ENCODE measurements around the gene ELMO1.

Gene ELMO1

DNA sequence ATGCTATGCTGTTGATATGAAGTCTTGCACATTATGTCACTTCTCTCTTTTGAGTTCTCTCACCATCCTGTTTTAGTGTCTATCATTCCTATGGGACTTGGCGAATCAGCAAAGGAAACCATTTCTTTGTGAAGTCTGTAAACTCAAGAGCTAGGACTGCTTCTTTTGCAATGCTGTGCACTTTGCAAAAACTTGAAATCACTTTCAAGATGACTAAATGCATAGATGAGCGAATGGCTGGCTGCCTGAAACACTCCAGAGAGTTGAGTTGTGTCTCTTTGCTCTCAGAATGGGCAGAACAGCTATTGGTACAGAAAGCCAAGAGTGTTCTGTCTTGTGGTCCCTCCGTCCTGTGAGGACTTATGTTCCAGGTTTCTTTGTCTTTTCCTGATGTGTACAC lies 18.3 kb upstream of the ELMO1 start:
- no peak for DNase-seq
- H2BK5ac ChIP-seq (ENCODE audit: low read length) = no peak overlapping the region
- no CpG with 5 or more reads among the region's 3 CpGs for WGBS (ENCODE audit: extremely low coverage, insufficient coverage, low lambda C conversion rate)
- H3K27ac ChIP-seq (ENCODE audit: low read depth, low read length) = no peak overlapping the region
- H3K4me2 ChIP-seq (ENCODE audit: low read length) = no peak overlapping the region
- H2BK15ac ChIP-seq (replicated peaks; ENCODE audit: low read depth) = no peak overlapping the region
- H3K36me3 ChIP-seq (ENCODE audit: control insufficient read depth, insufficient read depth, low read length) = no peaks in the 10 kb centered on the region
- H2BK120ac ChIP-seq (ENCODE audit: low read depth, low read length) = no peak overlapping the region
- no peak overlapping the region for H3K23ac ChIP-seq (ENCODE audit: low read length)
- H4K8ac ChIP-seq (ENCODE audit: low read depth, low read length) = no peak overlapping the region
- H3K4me1 ChIP-seq (ENCODE audit: control insufficient read depth, low read depth, low read length) = no peaks in the 10 kb centered on the region
- no peak overlapping the region for H3K18ac ChIP-seq (ENCODE audit: low read length)
- no peak overlapping the region for H3K56ac ChIP-seq (ENCODE audit: low read length)
- no peaks in the 10 kb centered on the region for H3K79me1 ChIP-seq (ENCODE audit: low read length)
- H4K5ac ChIP-seq (ENCODE audit: low read length) = no peak overlapping the region
- H3K4ac ChIP-seq (ENCODE audit: low read depth, low read length) = no peak overlapping the region
- no peaks in the 10 kb centered on the region for H3K27me3 ChIP-seq (ENCODE audit: insufficient read depth, low read length, poor library complexity)
- no peak overlapping the region for H3K9ac ChIP-seq (ENCODE audit: low read length)
- no peak overlapping the region for H2AK5ac ChIP-seq (ENCODE audit: low read length)
- H3K4me3 ChIP-seq (ENCODE audit: low read length) = no peak overlapping the region
- H3K79me2 ChIP-seq (ENCODE audit: control insufficient read depth, insufficient read depth, low read length) = no peaks in the 10 kb centered on the region

DNA sequence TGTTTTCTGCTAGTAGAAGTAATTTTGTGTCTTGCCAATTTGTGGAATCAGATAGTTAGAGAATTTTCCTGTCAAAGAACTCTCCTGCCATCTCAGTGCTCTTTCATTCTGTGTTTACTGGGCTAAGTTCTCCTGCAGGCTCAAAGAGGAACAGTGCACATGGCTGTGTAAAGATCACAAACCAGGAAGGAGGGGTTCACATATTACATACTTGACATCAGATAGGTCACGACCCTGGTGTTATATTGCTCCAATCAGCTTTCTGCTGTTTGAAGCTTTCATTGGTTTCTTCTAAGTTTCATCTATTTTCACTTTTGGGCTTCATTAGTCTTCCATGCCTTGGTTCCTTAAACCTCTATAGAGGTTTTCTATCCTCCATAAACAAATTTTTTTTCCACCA lies 13.5 kb upstream of the ELMO1 start:
- no peak overlapping the region for H3K9ac ChIP-seq (ENCODE audit: low read length)
- H3K4me3 ChIP-seq (ENCODE audit: low read length) = no peak overlapping the region
- H3K23ac ChIP-seq (ENCODE audit: low read length) = no peak overlapping the region
- no peaks in the 10 kb centered on the region for H3K27me3 ChIP-seq (ENCODE audit: insufficient read depth, low read length, poor library complexity)
- no CpG with 5 or more reads among the region's 1 CpG for WGBS (ENCODE audit: extremely low coverage, insufficient coverage, low lambda C conversion rate)
- no peak overlapping the region for H2BK15ac ChIP-seq (replicated peaks; ENCODE audit: low read depth)
- H3K4me2 ChIP-seq (ENCODE audit: low read length) = no peak overlapping the region
- H3K4ac ChIP-seq (ENCODE audit: low read depth, low read length) = no peak overlapping the region
- H3K79me1 ChIP-seq (ENCODE audit: low read length) = no peaks in the 10 kb centered on the region
- no peak overlapping the region for H4K5ac ChIP-seq (ENCODE audit: low read length)
- no peak for DNase-seq
- no peak overlapping the region for H4K8ac ChIP-seq (ENCODE audit: low read depth, low read length)
- H2BK120ac ChIP-seq (ENCODE audit: low read depth, low read length) = no peak overlapping the region
- no peaks in the 10 kb centered on the region for H3K36me3 ChIP-seq (ENCODE audit: control insufficient read depth, insufficient read depth, low read length)
- no peak overlapping the region for H3K18ac ChIP-seq (ENCODE audit: low read length)
- no peak overlapping the region for H3K56ac ChIP-seq (ENCODE audit: low read length)
- no peak overlapping the region for H2AK5ac ChIP-seq (ENCODE audit: low read length)
- H3K79me2 ChIP-seq (ENCODE audit: control insufficient read depth, insufficient read depth, low read length) = no peaks in the 10 kb centered on the region
- H3K4me1 ChIP-seq (ENCODE audit: control insufficient read depth, low read depth, low read length) = no peaks in the 10 kb centered on the region
- H3K27ac ChIP-seq (ENCODE audit: low read depth, low read length) = no peak overlapping the region
- H2BK5ac ChIP-seq (ENCODE audit: low read length) = no peak overlapping the region

DNA sequence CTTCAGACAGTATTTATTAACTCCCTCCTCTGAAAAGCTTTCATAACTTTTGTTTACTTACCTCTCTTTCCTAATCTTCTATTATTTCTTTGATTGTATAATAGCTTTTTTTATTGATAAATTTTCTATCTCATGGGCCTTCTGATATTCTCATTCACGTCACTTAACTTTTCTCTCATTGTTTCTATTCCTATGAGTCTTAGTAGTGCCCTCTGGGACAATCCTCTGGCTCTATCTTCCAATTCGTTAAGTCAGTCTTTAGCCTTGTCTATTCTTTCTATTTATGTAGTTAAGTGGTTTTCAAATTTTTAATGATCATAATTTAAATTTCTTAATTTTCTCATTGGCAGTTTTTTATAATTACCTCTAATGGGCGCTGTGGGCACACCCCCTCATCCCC lies 6.4 kb upstream of the ELMO1 start:
- H3K18ac ChIP-seq (ENCODE audit: low read length) = no peak overlapping the region
- H3K79me1 ChIP-seq (ENCODE audit: low read length) = no peaks in the 10 kb centered on the region
- no peak overlapping the region for H2BK5ac ChIP-seq (ENCODE audit: low read length)
- H2BK120ac ChIP-seq (ENCODE audit: low read depth, low read length) = no peak overlapping the region
- no peak overlapping the region for H3K27ac ChIP-seq (ENCODE audit: low read depth, low read length)
- no peak overlapping the region for H3K4me3 ChIP-seq (ENCODE audit: low read length)
- H2AK5ac ChIP-seq (ENCODE audit: low read length) = no peak overlapping the region
- no peaks in the 10 kb centered on the region for H3K4me1 ChIP-seq (ENCODE audit: control insufficient read depth, low read depth, low read length)
- H3K4ac ChIP-seq (ENCODE audit: low read depth, low read length) = no peak overlapping the region
- no peak for DNase-seq
- no peaks in the 10 kb centered on the region for H3K27me3 ChIP-seq (ENCODE audit: insufficient read depth, low read length, poor library complexity)
- no peak overlapping the region for H2BK15ac ChIP-seq (replicated peaks; ENCODE audit: low read depth)
- no peak overlapping the region for H3K23ac ChIP-seq (ENCODE audit: low read length)
- no peak overlapping the region for H3K56ac ChIP-seq (ENCODE audit: low read length)
- no peak overlapping the region for H4K8ac ChIP-seq (ENCODE audit: low read depth, low read length)
- H3K4me2 ChIP-seq (ENCODE audit: low read length) = no peak overlapping the region
- H4K5ac ChIP-seq (ENCODE audit: low read length) = no peak overlapping the region
- no peaks in the 10 kb centered on the region for H3K36me3 ChIP-seq (ENCODE audit: control insufficient read depth, insufficient read depth, low read length)
- H3K9ac ChIP-seq (ENCODE audit: low read length) = no peak overlapping the region
- no CpG with 5 or more reads among the region's 3 CpGs for WGBS (ENCODE audit: extremely low coverage, insufficient coverage, low lambda C conversion rate)
- H3K79me2 ChIP-seq (ENCODE audit: control insufficient read depth, insufficient read depth, low read length) = no peaks in the 10 kb centered on the region

DNA sequence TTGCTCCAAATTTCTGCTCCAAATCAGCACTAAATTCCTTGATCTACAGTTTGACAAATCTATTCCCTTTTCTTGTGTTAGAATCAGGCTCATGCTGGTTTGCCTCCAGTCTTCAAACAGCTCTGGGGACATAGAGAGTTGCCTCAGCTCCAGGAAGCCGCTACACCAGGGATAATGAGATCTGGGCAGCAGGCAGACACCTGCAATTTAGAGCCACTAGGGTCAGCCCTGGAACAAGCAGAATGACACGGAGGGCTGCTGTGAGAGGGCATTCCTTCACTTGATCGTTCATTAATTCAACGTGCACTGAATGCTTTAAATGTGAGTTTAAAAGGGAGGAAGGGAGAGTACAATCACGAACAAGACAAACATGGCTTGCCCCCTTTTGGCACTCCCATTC lies 3.7 kb upstream of the ELMO1 start:
- Histone ChIP-seq H3K79me1 (ENCODE audit: low read length) (no peaks in the 10 kb centered on the region), H3K56ac (ENCODE audit: low read length) (no peak overlapping the region), H2BK15ac (replicated peaks; ENCODE audit: low read depth) (no peak overlapping the region), H2AK5ac (ENCODE audit: low read length) (no peak overlapping the region), H3K36me3 (ENCODE audit: control insufficient read depth, insufficient read depth, low read length) (no peaks in the 10 kb centered on the region), H3K23ac (ENCODE audit: low read length) (no peak overlapping the region), H3K27ac (ENCODE audit: low read depth, low read length) (no peak overlapping the region), H3K4me3 (ENCODE audit: low read length) (no peak overlapping the region), H3K18ac (ENCODE audit: low read length) (no peak overlapping the region), H3K27me3 (ENCODE audit: insufficient read depth, low read length, poor library complexity) (no peaks in the 10 kb centered on the region), H4K5ac (ENCODE audit: low read length) (no peak overlapping the region), H2BK5ac (ENCODE audit: low read length) (no peak overlapping the region), H2BK120ac (ENCODE audit: low read depth, low read length) (no peak overlapping the region), H3K79me2 (ENCODE audit: control insufficient read depth, insufficient read depth, low read length) (peaks cover under 1% of the 10 kb centered on the region), H4K8ac (ENCODE audit: low read depth, low read length) (no peak overlapping the region), H3K4me1 (ENCODE audit: control insufficient read depth, low read depth, low read length) (no peaks in the 10 kb centered on the region), H3K9ac (ENCODE audit: low read length) (no peak overlapping the region), H3K4ac (ENCODE audit: low read depth, low read length) (no peak overlapping the region), H3K4me2 (ENCODE audit: low read length) (no peak overlapping the region)
- DNase-seq = no peak
- no CpG with 5 or more reads among the region's 5 CpGs for WGBS (ENCODE audit: extremely low coverage, insufficient coverage, low lambda C conversion rate)

DNA sequence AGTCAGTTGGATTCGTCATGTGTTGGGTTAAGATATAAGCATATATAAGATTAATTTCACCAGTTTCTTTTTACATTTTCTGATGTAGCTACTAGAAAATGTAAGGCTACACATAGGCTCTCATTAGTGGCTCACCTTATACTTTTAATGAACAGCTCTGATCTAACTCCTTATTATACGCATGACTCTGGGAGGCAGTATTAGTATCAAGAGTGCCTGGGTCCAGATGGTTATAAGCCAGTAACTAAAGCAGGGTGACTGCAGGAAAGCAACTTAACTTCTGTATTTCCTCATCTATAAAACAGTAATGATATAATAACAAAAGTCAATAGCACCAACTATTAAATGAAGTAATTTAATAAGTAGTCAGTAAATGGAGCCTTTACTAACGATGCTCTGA lies 1.4 kb upstream of the ELMO1 start:
- no CpG with 5 or more reads among the region's 3 CpGs for WGBS (ENCODE audit: extremely low coverage, insufficient coverage, low lambda C conversion rate)
- no peak overlapping the region for H3K4me3 ChIP-seq (ENCODE audit: low read length)

DNA sequence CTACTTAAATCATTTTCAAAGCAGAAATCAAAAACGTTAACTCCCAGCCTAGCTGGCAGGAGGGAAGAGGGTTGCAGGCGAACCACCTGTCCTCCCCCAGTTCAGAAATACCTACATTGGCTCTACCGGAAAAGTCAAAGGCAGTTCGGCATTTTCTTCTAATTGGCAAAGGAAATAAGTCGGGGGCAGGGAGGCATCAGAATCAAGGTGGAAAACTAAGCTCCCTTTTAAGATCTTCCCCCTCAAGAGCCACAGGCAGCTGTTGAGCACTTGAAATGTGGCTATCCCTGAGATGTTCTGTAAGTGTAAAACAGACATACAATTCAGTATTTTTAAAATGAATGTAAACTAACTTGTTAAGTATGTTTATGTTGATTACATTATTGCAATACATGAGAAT lies 957 bp upstream of the ELMO1 start:
- no peaks in the 10 kb centered on the region for H3K27me3 ChIP-seq (ENCODE audit: insufficient read depth, low read length, poor library complexity)
- peaks cover 6% of the 10 kb centered on the region for H3K79me1 ChIP-seq (ENCODE audit: low read length)
- H3K23ac ChIP-seq (ENCODE audit: low read length) = no peak overlapping the region
- DNase-seq = no peak
- H3K27ac ChIP-seq (ENCODE audit: low read depth, low read length) = no peak overlapping the region
- H2AK5ac ChIP-seq (ENCODE audit: low read length) = no peak overlapping the region
- no CpG with 5 or more reads among the region's 5 CpGs for WGBS (ENCODE audit: extremely low coverage, insufficient coverage, low lambda C conversion rate)
- no peak overlapping the region for H3K9ac ChIP-seq (ENCODE audit: low read length)
- H3K4ac ChIP-seq (ENCODE audit: low read depth, low read length) = no peak overlapping the region
- H4K5ac ChIP-seq (ENCODE audit: low read length) = no peak overlapping the region
- H2BK5ac ChIP-seq (ENCODE audit: low read length) = no peak overlapping the region
- H3K4me1 ChIP-seq (ENCODE audit: control insufficient read depth, low read depth, low read length) = no peaks in the 10 kb centered on the region
- H4K8ac ChIP-seq (ENCODE audit: low read depth, low read length) = no peak overlapping the region
- H3K4me3 ChIP-seq (ENCODE audit: low read length) = no peak overlapping the region
- H3K18ac ChIP-seq (ENCODE audit: low read length) = no peak overlapping the region
- H3K79me2 ChIP-seq (ENCODE audit: control insufficient read depth, insufficient read depth, low read length) = peaks cover 3% of the 10 kb centered on the region
- H3K56ac ChIP-seq (ENCODE audit: low read length) = no peak overlapping the region
- no peaks in the 10 kb centered on the region for H3K36me3 ChIP-seq (ENCODE audit: control insufficient read depth, insufficient read depth, low read length)
- H3K4me2 ChIP-seq (ENCODE audit: low read length) = no peak overlapping the region
- no peak overlapping the region for H2BK120ac ChIP-seq (ENCODE audit: low read depth, low read length)
- no peak overlapping the region for H2BK15ac ChIP-seq (replicated peaks; ENCODE audit: low read depth)

More for the DNA sequence above, 1.4 kb upstream of the ELMO1 start:
- no peak overlapping the region for H3K4ac ChIP-seq (ENCODE audit: low read depth, low read length)
- H3K79me2 ChIP-seq (ENCODE audit: control insufficient read depth, insufficient read depth, low read length) = peaks cover 3% of the 10 kb centered on the region
- no peak overlapping the region for H3K18ac ChIP-seq (ENCODE audit: low read length)
- H3K36me3 ChIP-seq (ENCODE audit: control insufficient read depth, insufficient read depth, low read length) = no peaks in the 10 kb centered on the region
- DNase-seq = no peak
- H3K56ac ChIP-seq (ENCODE audit: low read length) = no peak overlapping the region
- H3K27me3 ChIP-seq (ENCODE audit: insufficient read depth, low read length, poor library complexity) = no peaks in the 10 kb centered on the region
- peaks cover 6% of the 10 kb centered on the region for H3K79me1 ChIP-seq (ENCODE audit: low read length)
- no peak overlapping the region for H3K9ac ChIP-seq (ENCODE audit: low read length)
- H3K23ac ChIP-seq (ENCODE audit: low read length) = no peak overlapping the region
- H2BK15ac ChIP-seq (replicated peaks; ENCODE audit: low read depth) = no peak overlapping the region
- no peak overlapping the region for H4K5ac ChIP-seq (ENCODE audit: low read length)
- H2BK120ac ChIP-seq (ENCODE audit: low read depth, low read length) = no peak overlapping the region
- no peak overlapping the region for H3K4me2 ChIP-seq (ENCODE audit: low read length)
- H3K27ac ChIP-seq (ENCODE audit: low read depth, low read length) = no peak overlapping the region
- H4K8ac ChIP-seq (ENCODE audit: low read depth, low read length) = no peak overlapping the region
- H2BK5ac ChIP-seq (ENCODE audit: low read length) = no peak overlapping the region
- no peaks in the 10 kb centered on the region for H3K4me1 ChIP-seq (ENCODE audit: control insufficient read depth, low read depth, low read length)
- H2AK5ac ChIP-seq (ENCODE audit: low read length) = no peak overlapping the region
